Uterus (tissue), 2 donors: Measurements from ENCODE around the gene VPS54.

Source experiments
- POLR2A ChIP-seq, 2 donors: fragments of 450-650 bp; IDR thresholded peaks; one replicate each; pipeline ENCODE4 v1.6.1; 2016; ENCODE audit warnings: antibody characterized with exemption in 2 of 2, mild to moderate bottlenecking in 1 of 2, moderate library complexity in 1 of 2
- TF ChIP-seq, protein P1 (sequence below), 4 experiments: fragments of 200-600 bp in 2 of 4; fragments of 450-650 bp in 2 of 4; sonication (generic) in 2 of 4; IDR thresholded peaks; one replicate each; pipeline ENCODE4 v1.5.1; 2016 to 2019; ENCODE audit warnings: antibody characterized with exemption in 4 of 4, mild to moderate bottlenecking in 2 of 4, moderate library complexity in 1 of 4

DNA sequence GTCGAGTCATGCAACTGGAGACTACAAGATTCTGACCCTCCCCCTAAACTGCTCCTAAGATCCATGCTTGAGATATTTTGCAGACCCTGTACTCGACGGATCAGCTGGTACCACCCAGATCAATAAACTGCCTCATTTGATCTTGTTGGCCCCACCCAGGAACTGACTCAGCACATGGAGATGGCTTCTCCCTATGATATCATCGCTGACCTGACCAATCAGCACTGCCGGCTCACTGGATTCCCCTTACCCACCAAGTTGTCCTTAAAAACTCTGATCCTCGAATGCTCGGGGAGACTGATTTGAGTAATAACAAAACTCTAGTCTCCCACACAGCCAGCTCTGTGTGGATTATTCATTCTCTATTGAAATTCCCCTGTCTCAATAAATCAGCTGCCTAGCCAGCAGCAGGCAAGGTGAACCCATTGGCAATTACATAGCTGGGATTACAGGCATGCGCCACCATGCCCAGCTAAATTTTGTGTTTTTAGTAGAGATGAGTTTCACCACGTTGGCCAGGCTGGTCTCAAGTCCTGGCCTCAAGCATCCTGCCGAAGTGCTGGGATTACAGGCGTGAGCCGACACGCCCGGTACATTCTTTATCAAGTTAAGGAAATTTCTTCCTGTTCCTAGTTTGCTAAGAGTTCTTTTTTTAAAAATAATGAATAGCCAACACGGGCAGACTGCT lies 43.6 kb downstream of the VPS54 start:
- no peak for TF ChIP-seq POLR2A (IDR thresholded peaks at IDR 0.05)
- TF ChIP-seq, protein P1, sequence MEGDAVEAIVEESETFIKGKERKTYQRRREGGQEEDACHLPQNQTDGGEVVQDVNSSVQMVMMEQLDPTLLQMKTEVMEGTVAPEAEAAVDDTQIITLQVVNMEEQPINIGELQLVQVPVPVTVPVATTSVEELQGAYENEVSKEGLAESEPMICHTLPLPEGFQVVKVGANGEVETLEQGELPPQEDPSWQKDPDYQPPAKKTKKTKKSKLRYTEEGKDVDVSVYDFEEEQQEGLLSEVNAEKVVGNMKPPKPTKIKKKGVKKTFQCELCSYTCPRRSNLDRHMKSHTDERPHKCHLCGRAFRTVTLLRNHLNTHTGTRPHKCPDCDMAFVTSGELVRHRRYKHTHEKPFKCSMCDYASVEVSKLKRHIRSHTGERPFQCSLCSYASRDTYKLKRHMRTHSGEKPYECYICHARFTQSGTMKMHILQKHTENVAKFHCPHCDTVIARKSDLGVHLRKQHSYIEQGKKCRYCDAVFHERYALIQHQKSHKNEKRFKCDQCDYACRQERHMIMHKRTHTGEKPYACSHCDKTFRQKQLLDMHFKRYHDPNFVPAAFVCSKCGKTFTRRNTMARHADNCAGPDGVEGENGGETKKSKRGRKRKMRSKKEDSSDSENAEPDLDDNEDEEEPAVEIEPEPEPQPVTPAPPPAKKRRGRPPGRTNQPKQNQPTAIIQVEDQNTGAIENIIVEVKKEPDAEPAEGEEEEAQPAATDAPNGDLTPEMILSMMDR (IDR thresholded peaks at IDR 0.05), result no peak
